ENCODE data around the gene PDC.
"Not testable (repeated sequence)": the region's sequence is repeated elsewhere in the genome, so short reads cannot be mapped to it uniquely, and the experiment has no call there.

DNA sequence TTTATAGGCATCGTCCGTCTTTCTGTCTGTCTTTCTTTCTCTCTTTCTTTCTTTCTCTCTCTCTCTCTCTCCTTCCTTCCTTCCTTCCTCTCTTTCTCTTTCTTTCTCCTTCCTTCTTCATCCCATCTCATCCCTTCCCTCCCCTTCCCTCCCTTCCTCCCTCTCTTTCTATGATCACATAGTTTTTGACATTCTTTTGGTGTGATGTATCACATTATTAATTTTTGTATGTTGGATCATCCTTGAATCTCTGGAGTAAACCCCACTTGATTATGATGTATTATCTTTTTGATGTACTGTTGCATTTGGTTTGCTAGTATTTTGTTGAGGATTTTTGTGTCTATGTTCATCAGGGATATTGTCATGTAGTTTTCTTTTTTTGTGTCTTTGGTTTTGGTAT, 59.5 kb downstream of the PDC start:
- TF ChIP-seq, protein P1, sequence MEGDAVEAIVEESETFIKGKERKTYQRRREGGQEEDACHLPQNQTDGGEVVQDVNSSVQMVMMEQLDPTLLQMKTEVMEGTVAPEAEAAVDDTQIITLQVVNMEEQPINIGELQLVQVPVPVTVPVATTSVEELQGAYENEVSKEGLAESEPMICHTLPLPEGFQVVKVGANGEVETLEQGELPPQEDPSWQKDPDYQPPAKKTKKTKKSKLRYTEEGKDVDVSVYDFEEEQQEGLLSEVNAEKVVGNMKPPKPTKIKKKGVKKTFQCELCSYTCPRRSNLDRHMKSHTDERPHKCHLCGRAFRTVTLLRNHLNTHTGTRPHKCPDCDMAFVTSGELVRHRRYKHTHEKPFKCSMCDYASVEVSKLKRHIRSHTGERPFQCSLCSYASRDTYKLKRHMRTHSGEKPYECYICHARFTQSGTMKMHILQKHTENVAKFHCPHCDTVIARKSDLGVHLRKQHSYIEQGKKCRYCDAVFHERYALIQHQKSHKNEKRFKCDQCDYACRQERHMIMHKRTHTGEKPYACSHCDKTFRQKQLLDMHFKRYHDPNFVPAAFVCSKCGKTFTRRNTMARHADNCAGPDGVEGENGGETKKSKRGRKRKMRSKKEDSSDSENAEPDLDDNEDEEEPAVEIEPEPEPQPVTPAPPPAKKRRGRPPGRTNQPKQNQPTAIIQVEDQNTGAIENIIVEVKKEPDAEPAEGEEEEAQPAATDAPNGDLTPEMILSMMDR (IDR thresholded peaks at IDR 0.05; ENCODE audit: low read length) = not testable (repeated sequence)
- not testable (repeated sequence) for TF ChIP-seq EZH2 (IDR thresholded peaks at IDR 0.05; ENCODE audit: borderline replicate concordance, low read length)

All from OCI-LY1 (cell line).